ENCODE results near the gene SNPH. TPM values are rescaled to one million over a fixed set of nuclear protein-coding genes. Genes with fewer than 3 reads are reported as not detected.

The SNPH gene
- polyA plus RNA-seq, 2 of the 4 experiments (the other 2 are of a cell fraction), result 1.1 to 5.2 TPM

- H3K9me3 ChIP-seq, result peaks cover 11% of the 10 kb centered on the region
- ATAC-seq (no peak), DNase-seq (ENCODE audit: low read depth in 1 of 2, low spot score in 1 of 2) (no peak), FAIRE-seq (no peak)
- H3K4me2 ChIP-seq, result no peak overlapping the region
- H3K4me1 ChIP-seq, result no peaks in the 10 kb centered on the region
- TF ChIP-seq ZNF302 (CRISPR knock-in tag; IDR thresholded peaks at IDR 0.05), result no peak
- no peak for TF ChIP-seq FOXS1 (CRISPR knock-in tag; IDR thresholded peaks at IDR 0.05)
- no peak for TF ChIP-seq FOSB (CRISPR knock-in tag; IDR thresholded peaks at IDR 0.05)
- no peak for TF ChIP-seq RNF2 (IDR thresholded peaks at IDR 0.05; ENCODE audit: borderline replicate concordance, low read depth)
- TF ChIP-seq ELK1 (IDR thresholded peaks at IDR 0.05; ENCODE audit: low read depth, low read length), result no peak
- TF ChIP-seq CHD2 (IDR thresholded peaks at IDR 0.05; ENCODE audit: low read length, partially characterized antibody), result no peak
- TF ChIP-seq TP53 (CRISPR knock-in tag; IDR thresholded peaks at IDR 0.05), result no peak
- TF ChIP-seq GATA3 (IDR thresholded peaks at IDR 0.05; ENCODE audit: borderline replicate concordance), result no peak
- no peak for TF ChIP-seq RAD21 (conservative IDR thresholded peaks at IDR 0.05 in 1 of 2, IDR thresholded peaks at IDR 0.05 in 1 of 2)
- TF ChIP-seq HOXB13 (CRISPR knock-in tag; IDR thresholded peaks at IDR 0.05; ENCODE audit: low read depth), result no peak
- no peak overlapping the region for H3K4me3 ChIP-seq
- ChIA-PET POLR2A (no interaction called here), CTCF (interaction anchor here (0.7 to 0.8 kb wide), 3 partner anchors 42 to 591 kb away, joined by 3 read pairs; no protein-coding TSS in a partner anchor)
- no peak overlapping the region for H3K27ac ChIP-seq
- 49% methylated on average over 2 of the region's 2 CpGs for WGBS (ENCODE audit: missing lambda C conversion rate)
Measured at GRCh38 chr20:1254254-1254653, 11.8 kb upstream of the SNPH start.

- no peak overlapping the region for H3K4me2 ChIP-seq
- TF ChIP-seq HOXB5 (CRISPR knock-in tag; IDR thresholded peaks at IDR 0.05) (no peak), ATOH8 (CRISPR knock-in tag; IDR thresholded peaks at IDR 0.05; ENCODE audit: low read depth) (no peak), RCOR1 (IDR thresholded peaks at IDR 0.05; ENCODE audit: low read depth, low read length) (no peak), RNF2 (IDR thresholded peaks at IDR 0.05; ENCODE audit: borderline replicate concordance, low read depth) (no peak), HDAC2 (IDR thresholded peaks at IDR 0.05) (no peak), FOXS1 (CRISPR knock-in tag; IDR thresholded peaks at IDR 0.05) (no peak), ZFP36 (IDR thresholded peaks at IDR 0.05; ENCODE audit: borderline replicate concordance, partially characterized antibody) (no peak), ZSCAN20 (CRISPR knock-in tag; IDR thresholded peaks at IDR 0.05) (no peak), USF2 (IDR thresholded peaks at IDR 0.05) (no peak), FOSL2 (IDR thresholded peaks at IDR 0.05) (no peak), FOSL2 (CRISPR knock-in tag; IDR thresholded peaks at IDR 0.05) (no peak)
- DNase-seq (ENCODE audit: low read depth in 1 of 2, low spot score in 1 of 2) (no peak), ATAC-seq (no peak), FAIRE-seq (no peak)
- CTCF ChIA-PET, result interaction anchor here (1.1 kb wide), 1 partner anchor 25 kb away, joined by 3 read pairs; no protein-coding TSS in a partner anchor
- no peaks in the 10 kb centered on the region for H3K4me1 ChIP-seq
- H3K4me3 ChIP-seq, result no peak overlapping the region
- POLR2A ChIA-PET, result no interaction called here
- peaks cover 11% of the 10 kb centered on the region for H3K9me3 ChIP-seq
- 85% methylated on average over 2 of the region's 2 CpGs for WGBS (ENCODE audit: missing lambda C conversion rate)
- no peak overlapping the region for H3K27ac ChIP-seq
Measured at GRCh38 chr20:1255675-1256074, 10.4 kb upstream of the SNPH start.

GRCh38 chr20:1263853-1264252 is 2.2 kb upstream of the SNPH start:
- no peak for FAIRE-seq
- ATAC-seq, result no peak
- ChIA-PET POLR2A (no interaction called here), CTCF (no interaction called here)
- H3K4me3 ChIP-seq, result no peak overlapping the region
- WGBS (ENCODE audit: missing lambda C conversion rate), result 82% methylated on average over 1 of the region's 1 CpG
- no peak overlapping the region for H3K27ac ChIP-seq
- H3K4me1 ChIP-seq, result peaks cover 21% of the 10 kb centered on the region
- TF ChIP-seq ESRRA (IDR thresholded peaks at IDR 0.05; ENCODE audit: borderline replicate concordance, low read length) (no peak), BHLHE40 (IDR thresholded peaks at IDR 0.05; ENCODE audit: low read depth, low read length) (no peak), NR3C1 (IDR thresholded peaks at IDR 0.05) (no peak), CTCF (IDR thresholded peaks at IDR 0.05) (no peak), MYC (IDR thresholded peaks at IDR 0.05; ENCODE audit: borderline replicate concordance, low read length) (no peak), ZSCAN20 (CRISPR knock-in tag; IDR thresholded peaks at IDR 0.05) (no peak), FOXS1 (CRISPR knock-in tag; IDR thresholded peaks at IDR 0.05) (no peak), JUNB (IDR thresholded peaks at IDR 0.05) (no peak), NPAS2 (CRISPR knock-in tag; IDR thresholded peaks at IDR 0.05; ENCODE audit: borderline replicate concordance) (no peak), KDM5A (IDR thresholded peaks at IDR 0.05) (no peak), TFCP2L1 (CRISPR knock-in tag; IDR thresholded peaks at IDR 0.05) (no peak), EHF (CRISPR knock-in tag; IDR thresholded peaks at IDR 0.05) (no peak), RNF2 (IDR thresholded peaks at IDR 0.05; ENCODE audit: borderline replicate concordance, low read depth) (no peak), ZC3H11A (IDR thresholded peaks at IDR 0.05) (no peak)
- no peak overlapping the region for H3K4me2 ChIP-seq
- H3K9me3 ChIP-seq, result peaks cover 13% of the 10 kb centered on the region
- DNase-seq (ENCODE audit: low read depth in 1 of 2, low spot score in 1 of 2), result no peak
